NCI-H2196 treated with DMSO at 0.1 percent for 48 hours (cell line): Measurements from ENCODE around the gene TCF7L2.

ENCODE experiments used
- DNase-seq: peaks from one replicate; lab custom pipeline; 2025; ENCODE audit not compliant: unreplicated experiment; lab: John Stamatoyannopoulos, UW

TCF7L2 gene

DNA sequence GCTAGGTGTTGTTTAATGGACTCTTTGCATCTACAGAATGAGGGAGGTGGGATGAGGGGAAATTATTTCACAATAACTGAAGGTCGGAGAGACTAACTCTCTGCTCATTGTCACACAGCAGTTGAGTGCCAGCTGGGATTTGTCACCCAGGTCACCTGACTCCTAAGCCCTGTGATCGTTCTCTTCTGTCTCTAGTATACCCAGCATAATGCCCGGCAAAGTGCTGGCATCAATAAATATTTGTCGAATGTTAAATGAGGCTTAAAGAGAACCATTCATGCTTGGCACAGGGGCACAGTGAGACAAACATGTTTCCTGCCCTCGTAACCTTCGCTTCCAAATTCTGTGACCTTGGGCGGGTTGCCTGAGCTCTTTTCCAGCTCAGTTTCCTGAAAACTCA is 70.8 kb downstream of the TCF7L2 start:
- no peak for DNase-seq

DNA sequence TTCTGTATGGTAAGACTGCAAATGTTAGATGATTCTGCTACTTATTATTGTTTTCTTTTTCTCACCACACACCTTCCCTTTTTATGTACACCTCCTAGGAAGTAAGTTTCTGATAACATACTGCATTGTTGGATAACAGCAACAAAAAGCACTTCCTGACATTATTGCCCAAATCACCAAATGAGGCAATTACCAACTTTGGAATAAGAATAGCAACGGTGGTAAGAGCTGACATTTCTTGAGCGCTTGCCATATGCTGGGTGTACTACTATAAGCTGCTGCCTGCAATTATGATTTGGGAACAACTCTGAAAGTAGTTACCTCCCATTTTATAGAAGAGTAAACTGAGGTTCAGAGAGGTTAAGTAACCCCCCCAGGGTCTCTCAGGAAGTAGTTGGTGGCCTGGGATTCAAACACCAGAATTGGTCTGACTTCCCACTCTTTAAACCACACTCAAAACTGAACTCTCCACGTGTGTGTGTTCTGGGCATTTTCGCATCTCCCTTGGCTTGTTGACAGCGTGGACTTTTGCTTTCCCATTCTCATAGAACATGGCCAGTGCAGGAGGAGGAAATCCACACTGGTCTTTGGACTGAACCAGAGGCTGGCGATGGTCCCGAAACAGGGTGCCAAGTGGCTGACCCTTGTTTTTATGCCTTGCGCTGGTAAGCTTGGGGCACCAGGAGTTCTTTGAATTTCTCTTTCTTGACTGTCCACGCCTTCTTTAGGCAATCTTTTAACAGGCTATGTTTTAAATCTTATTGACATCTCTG is 71.4 kb downstream of the TCF7L2 start:
- DNase-seq: no peak

DNA sequence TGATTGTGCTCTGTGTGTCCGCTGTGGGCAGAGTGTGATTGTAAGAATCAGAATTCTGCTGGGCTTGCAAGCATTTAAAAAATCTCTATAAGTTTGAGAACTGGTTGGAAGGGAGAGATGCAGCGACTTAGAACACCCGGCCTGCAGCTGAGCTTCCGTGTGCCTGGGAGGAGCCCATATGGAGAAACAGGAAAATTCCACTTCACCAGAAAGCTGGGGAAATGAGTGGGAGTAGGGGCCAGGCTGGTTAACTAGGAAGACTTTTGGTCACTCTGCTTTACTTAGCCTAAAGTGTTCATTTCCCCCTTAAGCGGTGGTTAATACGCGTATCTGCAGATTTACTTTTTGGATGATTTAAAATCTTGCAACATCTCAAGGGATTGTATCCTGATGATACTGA is 72.2 kb downstream of the TCF7L2 start:
- DNase-seq: no peak

DNA sequence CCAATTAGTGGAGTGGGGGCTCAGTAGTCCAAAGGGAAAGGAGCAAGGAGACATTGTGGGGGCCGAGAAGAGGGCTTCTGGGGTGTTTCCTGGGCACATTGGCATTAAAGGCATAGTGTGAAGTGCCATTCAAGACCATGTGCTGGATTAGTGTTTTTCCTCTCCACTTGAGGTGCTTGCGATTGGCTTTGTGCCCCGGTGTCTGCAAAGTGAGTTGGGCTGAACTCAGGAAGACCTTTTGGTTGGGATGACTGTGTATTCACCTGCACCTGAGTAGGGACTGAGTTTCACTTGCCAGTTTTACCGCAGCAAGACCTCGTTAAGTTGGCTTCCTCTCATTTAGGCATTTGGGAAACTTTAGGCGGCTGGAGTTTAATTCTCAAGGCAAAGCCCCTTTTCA is 73.0 kb downstream of the TCF7L2 start:
- DNase-seq: peak; percentile 30

DNA sequence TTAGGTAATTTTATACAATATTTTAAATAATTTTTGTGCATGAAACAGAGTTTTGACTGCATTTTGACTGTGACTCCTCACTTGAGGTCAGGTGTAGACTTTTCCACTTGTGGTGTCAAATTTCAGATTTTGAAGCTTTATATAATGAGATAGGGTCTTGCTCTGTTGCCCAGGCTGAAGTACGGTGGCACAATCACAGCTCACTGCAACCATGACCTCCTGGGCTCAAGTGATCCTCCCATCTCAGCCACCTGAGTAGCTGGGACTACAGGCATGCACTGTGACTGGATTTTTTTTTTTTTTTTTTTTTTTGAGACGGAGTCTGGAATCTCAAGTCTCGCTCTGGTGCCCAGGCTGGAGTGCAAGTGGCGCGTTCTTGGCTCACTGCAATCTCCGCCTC is 74.9 kb downstream of the TCF7L2 start:
- DNase-seq: no peak

DNA sequence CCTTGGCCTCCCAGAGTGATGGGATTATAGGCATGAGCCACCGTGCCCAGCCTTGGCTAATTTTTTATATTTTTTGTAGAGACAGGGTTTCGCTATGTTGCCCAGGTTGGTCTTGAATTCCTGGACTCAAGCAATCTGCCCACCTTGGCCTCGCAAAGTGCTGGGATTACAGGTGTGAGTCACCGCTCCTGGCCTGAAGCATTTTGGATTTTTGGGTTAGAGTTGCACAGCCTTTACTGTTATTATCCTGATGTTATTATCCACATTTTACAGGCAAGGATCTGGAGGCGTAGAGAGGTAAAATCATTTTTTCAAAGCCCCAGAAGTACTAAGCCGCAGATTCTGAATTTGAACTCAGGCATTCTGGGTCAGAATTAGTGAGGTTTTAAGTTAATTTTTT is 75.4 kb downstream of the TCF7L2 start:
- DNase-seq: no peak

DNA sequence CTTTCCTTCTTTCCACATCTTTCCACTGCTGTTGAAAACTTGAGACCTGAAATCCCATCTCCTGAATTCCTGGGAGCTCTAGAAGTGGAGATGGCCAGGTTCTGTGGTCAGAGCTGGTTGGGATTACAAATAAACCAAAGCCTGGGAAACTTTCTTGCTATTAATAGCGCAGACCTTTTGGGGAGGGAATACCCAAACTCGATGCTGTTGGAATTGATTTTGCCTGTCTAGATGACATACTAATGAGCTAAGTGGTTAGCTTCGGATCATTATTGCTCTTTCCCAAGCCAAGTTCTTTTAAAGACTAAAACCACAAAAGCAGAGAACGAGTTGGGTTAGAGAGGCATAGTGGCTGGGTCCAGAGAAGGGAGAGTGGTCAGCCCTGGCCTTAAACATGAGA is 76.6 kb downstream of the TCF7L2 start:
- no peak for DNase-seq

DNA sequence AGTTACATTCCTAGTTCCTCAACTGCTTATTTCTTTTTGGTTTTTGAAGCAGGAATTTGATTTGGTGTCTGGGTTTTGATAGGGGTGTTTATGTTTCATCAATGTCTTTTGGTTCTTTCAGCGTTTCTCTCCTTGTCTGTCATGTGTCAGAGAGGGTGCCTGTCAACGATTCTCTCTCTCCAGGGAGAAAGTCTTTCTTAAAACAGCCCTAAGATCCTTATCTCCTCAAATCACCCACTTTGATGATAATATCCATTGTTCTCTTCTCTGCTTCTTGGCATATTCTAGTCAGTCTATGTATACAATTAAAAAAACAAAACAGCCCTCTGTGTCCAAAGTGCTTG is 77.2 kb downstream of the TCF7L2 start:
- no peak for DNase-seq

DNA sequence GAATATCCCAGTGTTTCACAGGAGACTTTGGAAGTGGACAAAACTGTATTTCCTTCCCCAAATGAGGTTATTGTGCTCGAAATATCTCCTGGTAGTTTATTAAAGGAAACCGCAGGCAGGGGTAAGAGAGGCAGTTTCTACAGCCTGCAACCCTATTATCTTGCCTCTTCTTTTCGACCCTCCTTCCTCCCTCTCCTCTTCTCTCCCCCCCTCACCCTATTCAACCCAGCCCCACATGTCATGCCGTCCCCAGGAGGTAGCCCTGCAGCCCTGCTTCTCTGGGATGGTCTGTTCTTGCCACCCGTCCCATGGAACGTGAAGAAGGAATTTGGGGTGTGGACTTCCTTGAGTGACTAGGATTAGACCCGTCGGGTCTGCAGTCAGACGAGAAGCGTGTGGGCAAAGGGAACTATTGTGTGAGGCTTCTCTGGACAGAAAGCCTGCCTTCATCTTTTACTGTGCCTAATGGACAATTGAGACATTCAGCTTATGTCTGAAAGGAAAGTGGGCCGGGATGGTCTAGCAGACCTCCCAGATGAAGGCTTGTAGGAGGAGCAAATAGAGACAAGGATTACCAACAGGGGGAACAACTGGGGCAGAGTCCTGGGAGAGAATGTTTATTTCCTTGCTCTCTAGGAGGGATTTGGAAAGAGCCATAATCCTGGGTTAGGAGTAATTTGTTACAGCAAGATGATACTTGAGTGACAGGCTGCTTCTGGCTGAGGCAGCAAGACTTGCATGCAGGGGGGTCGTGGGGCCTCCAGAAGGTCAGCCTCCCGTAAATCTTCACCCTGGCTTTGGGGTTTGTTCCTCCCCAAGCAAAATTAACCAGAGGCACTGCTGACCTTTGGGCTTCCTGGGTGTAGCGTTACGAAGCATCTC is 77.8 kb downstream of the TCF7L2 start:
- DNase-seq: no peak

DNA sequence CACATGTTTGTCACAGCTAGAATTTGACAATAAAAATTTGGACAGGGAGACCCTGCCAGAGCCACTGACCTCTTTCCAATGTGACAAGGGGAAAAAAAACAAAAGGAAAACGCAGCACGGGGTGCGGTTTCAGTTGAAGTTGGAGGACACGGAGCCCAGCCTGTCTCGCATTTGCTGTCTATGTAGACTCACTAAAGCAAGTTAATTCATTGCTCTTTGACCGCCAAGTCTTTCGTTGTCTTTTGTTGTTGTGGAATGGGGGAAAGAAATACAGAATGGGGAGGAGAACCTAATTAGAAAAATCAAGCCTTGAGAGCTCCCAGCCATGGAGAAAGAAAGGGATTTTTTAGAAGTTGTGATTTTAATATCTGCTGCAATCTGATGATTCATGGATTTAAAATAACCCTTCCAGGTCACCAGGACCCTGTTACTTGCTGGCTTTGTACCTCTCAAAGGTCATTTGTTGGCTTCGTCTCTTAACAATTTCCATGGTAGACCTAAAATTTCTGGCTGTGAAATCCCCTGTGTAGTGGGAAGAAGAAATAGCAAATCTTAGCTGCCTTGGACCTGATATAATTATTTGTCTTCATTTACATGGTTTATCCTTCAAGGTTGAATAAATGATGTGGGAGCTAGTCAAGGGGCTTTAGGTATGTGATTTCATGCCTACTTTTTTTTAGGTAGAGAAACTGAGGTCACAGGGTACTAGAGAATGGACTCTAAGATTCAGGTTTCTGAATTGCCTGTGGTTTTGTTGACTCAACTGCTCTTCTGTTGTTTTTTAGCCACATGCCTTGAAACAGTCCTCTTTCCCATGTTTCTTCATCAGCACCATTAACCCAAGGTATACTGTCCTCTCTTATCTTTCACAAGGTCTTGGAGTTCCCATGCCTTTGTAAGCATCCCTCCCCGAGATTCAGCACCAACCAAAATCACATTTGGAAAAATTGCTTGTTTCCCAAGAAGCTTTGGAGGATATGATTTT is 78.7 kb downstream of the TCF7L2 start:
- no peak for DNase-seq

DNA sequence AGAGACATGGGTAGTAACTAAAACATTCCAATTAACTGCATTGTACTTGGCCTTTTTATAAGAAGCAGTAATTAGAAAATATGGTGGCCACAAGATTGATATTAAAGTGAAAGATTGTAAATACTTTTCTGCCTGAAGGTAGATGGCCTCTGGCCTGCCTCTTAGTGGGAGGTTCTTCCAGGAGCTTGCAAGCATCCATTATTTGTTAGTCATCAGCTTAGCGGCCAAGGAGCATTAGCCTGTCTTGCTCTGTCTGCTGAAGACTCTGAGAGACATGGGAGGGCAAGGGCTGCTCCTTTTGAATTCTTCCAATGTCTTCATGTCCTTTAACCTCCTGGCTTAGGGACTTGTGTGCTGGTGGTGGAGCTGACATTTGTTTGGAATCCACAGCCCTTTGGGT is 80.4 kb downstream of the TCF7L2 start:
- no peak for DNase-seq

DNA sequence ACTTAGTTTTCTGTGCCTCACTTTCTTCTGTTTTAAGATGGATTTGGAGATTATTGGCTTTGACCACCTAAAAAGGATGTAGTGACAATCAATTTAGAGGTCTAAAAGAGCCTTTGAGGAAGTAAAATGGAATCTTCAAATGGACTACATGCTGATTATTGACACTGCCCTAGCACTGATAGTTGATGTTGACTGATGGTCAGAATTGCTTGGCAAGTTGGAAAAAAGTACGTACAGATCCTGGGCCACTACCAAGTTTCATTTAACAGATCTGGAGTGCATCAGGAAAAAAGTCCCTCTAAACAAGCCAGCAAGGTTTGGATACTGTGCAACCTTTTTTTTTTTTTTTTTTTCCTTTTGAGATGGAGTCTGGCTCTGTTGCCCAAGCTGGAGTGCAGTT is 81.1 kb downstream of the TCF7L2 start:
- no peak for DNase-seq

DNA sequence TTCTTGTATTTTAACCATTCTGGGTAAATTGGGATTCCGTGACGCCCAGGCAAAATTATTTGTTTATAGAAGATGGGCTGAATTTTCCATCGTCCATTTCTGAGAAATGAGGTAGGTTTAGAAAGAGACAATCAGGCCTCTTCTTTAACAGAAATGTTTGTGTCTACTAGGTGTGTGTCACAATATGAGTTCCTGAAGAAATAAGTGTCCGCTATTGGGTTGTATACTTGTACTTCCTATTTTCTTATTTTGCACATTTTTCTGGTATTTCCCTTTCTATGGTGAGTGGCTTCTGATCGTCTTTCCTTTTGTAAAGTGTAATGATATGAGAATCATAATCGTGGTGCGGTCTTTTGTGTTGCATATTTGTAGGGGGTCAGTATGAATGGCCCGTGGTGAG is 83.9 kb downstream of the TCF7L2 start:
- no peak for DNase-seq

DNA sequence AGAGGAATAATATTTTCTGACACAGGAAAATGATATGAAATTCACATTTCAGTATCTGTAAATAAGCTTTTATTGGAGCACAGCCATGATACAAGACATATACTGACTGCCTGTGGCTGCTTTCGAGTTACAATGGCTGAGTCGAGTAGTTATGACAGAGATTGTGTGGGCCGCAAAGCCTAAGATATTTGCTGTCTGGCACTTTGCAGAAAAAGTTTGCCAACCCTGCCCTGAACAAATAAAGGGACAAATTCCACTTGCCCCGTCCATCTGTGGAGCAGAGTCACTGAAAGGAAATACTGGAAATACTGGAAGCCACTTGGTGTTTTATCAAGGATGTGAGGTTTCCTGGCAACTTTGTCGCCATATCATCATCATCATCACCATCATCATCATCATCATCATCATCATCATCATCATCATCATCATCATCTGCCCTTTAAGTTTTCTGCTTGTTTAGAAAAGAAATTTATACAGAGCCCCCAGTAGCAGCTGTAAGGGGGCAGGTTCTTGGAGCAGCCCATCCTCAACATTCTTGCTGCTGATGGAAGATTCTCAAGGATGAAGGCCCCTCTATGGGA is 85.8 kb downstream of the TCF7L2 start:
- DNase-seq: no peak

DNA sequence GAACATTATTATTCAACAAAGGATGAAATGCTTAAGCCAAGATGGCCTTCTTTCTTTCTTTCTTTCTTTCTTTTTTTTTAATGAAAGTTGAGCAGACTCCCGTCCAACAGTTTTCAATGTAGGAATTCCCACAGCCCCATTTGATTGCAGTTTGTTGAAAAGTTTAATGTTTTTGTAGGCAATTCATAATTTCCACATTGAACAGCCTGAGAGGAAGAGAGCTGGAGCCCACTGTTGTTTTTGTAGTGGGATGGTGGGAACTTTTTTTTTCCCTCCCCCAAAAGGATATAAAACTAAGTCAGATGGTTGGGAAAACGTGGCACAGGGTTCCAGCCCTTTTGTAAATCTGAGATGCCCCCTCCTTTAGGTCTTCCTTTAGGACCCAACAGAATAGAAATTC is 86.6 kb downstream of the TCF7L2 start:
- no peak for DNase-seq

DNA sequence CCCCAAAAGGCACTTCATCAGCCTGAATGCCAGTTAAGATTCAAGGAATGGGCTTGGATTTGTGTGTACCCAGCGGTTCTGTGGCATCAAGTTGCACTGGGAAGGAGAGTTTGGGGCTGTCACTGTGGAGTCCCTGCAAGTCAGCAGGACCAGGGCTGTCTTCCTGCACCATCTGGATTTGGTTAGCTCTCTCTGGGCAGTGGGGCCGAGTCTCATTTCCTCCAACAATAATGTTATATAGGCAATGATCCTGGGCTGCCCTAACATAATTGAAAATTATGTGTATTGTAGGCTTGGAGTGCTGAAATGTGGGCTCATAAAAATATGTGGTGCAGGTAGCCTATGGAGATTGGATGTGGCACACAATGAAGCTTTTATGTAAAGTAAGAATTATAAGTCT is 87.2 kb downstream of the TCF7L2 start:
- no peak for DNase-seq

DNA sequence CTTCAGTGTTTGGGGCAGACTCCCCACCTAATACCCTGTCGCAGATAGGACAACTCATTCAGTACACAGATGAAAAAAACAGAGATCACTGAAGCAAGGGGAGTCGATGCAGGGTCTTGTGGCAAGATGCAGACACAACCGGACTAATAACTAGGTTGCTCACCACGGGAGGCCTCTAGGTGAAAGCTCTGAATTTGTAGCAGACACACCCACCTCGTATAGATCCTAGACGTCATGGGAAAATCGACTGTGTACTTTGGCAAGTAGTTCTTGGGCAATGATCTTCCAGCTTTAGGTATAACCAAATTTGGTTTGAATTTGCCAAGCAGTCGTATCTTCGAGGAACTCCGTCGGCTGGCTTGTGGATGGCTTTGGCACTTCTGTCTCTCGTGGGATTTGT is 88.1 kb downstream of the TCF7L2 start:
- DNase-seq: no peak

DNA sequence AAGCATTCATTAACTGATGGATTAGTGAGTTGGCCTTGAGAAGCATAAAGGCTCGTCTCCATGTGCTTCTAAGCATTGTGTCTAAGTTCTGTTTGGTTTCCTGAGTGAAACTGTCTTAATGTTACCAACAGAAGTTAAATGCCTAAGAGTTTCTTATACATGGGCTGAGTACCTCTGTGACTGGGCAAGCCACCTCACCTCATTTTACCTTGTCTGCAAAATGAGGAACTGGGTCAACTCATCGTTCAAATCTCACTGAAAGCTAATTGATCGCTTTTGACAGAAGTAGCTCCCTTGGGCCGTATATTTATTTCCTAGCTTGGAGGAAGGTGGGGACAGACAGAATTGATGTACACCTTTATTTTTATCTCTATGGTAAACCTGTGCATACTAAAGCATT is 88.9 kb downstream of the TCF7L2 start:
- DNase-seq: no peak

DNA sequence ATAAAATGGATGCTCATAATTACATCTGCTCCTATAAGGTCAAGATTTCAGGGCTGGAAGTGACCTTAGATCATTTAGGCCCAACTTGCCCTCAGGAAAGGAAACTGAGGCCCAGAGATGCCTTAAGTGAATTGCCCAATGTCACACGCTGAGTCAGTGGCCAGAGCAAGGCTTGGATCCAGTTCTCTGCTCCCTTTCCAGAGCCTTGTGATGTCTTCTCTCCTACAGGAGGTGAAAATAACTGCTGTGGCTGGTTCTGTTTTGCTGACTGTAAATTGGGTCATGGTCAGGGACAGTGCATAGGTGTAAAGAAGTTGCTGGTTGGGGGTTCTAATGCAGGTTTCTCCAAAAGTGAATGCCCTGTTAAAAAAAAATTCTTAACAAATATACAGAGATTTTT is 91.3 kb downstream of the TCF7L2 start:
- DNase-seq: no peak

DNA sequence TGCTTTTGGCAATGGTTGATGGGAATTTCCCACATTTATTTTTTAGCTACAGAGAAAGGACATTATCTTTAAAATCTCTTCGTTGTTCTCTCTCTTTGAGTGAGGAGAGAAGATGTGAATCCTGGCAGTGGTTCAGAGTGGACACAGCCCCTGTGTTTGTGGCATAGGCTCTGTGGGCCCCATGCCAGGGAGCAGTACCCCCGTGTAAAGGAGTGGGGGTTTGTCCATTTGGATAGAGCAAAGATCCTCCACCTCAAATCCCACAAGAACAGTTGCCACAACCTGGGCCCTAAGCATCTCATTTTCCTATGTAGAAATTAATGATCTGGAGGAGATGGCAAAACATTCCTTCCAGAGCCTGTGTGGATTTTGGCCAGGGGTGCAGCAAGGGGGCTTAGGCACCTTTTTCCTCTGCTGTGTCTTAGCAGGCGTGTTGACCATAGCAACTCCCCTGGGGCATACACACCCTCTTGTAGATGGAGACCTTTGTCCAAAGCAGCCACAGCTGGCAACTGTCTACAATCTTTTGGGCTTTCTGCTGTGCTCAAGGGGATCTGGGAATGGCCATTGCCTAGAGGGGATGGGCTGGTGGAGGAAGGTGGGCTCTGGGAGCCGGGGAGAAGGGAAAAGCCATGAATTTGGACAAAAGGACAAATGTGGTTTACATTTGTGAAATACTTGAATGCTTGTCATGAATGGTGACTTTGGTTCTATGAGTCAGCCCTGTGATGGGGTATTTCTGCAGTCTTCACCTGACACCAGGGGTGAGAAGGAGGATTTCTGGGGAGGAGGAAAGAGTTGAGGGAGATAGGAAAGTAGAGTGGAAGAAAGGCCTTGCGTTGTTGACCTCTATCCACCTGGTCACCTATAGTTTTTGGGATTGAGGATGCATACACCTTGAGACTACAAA is 92.0 kb downstream of the TCF7L2 start:
- DNase-seq: no peak
